Gastroesophageal sphincter (tissue), 3 donors: Measurements from ENCODE around the gene SCFD2.

Source experiments
- CTCF ChIP-seq, 4 experiments: fragments of 200-600 bp in 2 of 4; fragments of 450-650 bp in 2 of 4; sonication (generic) in 1 of 4; IDR thresholded peaks; one replicate each; pipeline ENCODE4 v1.5.1; 2017 to 2019; ENCODE audit warnings: antibody characterized with exemption in 4 of 4, mild to moderate bottlenecking in 2 of 4, moderate library complexity in 2 of 4
- POLR2A ChIP-seq, 2 donors: fragments of 450-650 bp; IDR thresholded peaks; one replicate each; pipeline ENCODE4 v1.6.1; 2017; ENCODE audit warnings: antibody characterized with exemption in 2 of 2, mild to moderate bottlenecking in 2 of 2, moderate library complexity in 1 of 2

- TF ChIP-seq CTCF (IDR thresholded peaks at IDR 0.05) (no peak), POLR2A (IDR thresholded peaks at IDR 0.05) (no peak)
Measured at GRCh38 chr4:53161787-53162433, 204.0 kb downstream of the SCFD2 start.
